Osteoblast (primary cell): ENCODE results near the gene ABLIM1. TPM values are rescaled to one million over a fixed set of nuclear protein-coding genes. Genes with fewer than 3 reads are reported as not detected.

Experiments used
- DNase-seq: peaks from one replicate; pipeline ENCODE4 v3.0.0; 2011; ENCODE audit warnings: low spot score, mixed read lengths; ENCODE audit not compliant: insufficient read length; ENCODE audit errors: missing footprints
- H2AFZ ChIP-seq: 2 replicates; pipeline ENCODE4 v1.6.0; 2011; ENCODE audit warnings: mild to moderate bottlenecking, low read length
- H3K27ac ChIP-seq: 2 replicates; pipeline ENCODE4 v1.5.1; 2011; ENCODE audit warnings: mild to moderate bottlenecking, low read depth, low read length, moderate library complexity
- H3K27me3 ChIP-seq: 2 replicates; pipeline ENCODE4 v1.6.0; 2012; ENCODE audit warnings: mild to moderate bottlenecking, control low read depth, inconsistent platforms, low read length, moderate library complexity; ENCODE audit not compliant: insufficient read depth
- H3K36me3 ChIP-seq: 2 replicates; pipeline ENCODE4 v1.5.1; 2011; ENCODE audit warnings: mild to moderate bottlenecking, low read length, control low read depth, moderate library complexity; ENCODE audit not compliant: insufficient read depth
- H3K4me1 ChIP-seq: 2 replicates; pipeline ENCODE4 v1.5.1; 2011; ENCODE audit warnings: mild to moderate bottlenecking, low read length, control low read depth, moderate library complexity; ENCODE audit not compliant: insufficient read depth
- H3K4me2 ChIP-seq: 2 replicates; pipeline ENCODE4 v1.6.0; 2011; ENCODE audit warnings: mild to moderate bottlenecking, low read length; ENCODE audit not compliant: insufficient read depth
- H3K4me3 ChIP-seq: fragments of 200-600 bp; sonication (generic); 3 replicates; pipeline ENCODE4 v1.5.1; 2012; ENCODE audit warnings: mild to moderate bottlenecking, low read length, inconsistent platforms; ENCODE audit not compliant: insufficient read depth
- H3K79me2 ChIP-seq: 2 replicates; pipeline ENCODE4 v1.6.0; 2012; ENCODE audit warnings: mild to moderate bottlenecking, low read length, control low read depth, inconsistent platforms; ENCODE audit not compliant: insufficient read depth
- H3K9me3 ChIP-seq: 2 replicates; pipeline ENCODE4 v1.5.1; 2011; ENCODE audit warnings: low read depth, low read length, control low read depth
- H4K20me1 ChIP-seq: 2 replicates; pipeline ENCODE4 v1.6.0; 2012; ENCODE audit warnings: mild to moderate bottlenecking, low read length, control low read depth; ENCODE audit not compliant: insufficient read depth
- total RNA-seq: library from RNA; depleted of rRNA; stranded (reverse); fragments of >200 nt; gene quantifications from 2 replicates; pipeline ENCODE4 v1.2.3, GENCODE V29; 2012
- TF ChIP-seq, protein P1 (sequence below): IDR thresholded peaks from 2 replicates; pipeline ENCODE4 v1.5.1; 2011; ENCODE audit warnings: mild to moderate bottlenecking, low read depth, low read length, moderate library complexity; ENCODE audit errors: extremely low read depth

ABLIM1 gene
- total RNA-seq, 1 donor: 11.2 TPM

DNA sequence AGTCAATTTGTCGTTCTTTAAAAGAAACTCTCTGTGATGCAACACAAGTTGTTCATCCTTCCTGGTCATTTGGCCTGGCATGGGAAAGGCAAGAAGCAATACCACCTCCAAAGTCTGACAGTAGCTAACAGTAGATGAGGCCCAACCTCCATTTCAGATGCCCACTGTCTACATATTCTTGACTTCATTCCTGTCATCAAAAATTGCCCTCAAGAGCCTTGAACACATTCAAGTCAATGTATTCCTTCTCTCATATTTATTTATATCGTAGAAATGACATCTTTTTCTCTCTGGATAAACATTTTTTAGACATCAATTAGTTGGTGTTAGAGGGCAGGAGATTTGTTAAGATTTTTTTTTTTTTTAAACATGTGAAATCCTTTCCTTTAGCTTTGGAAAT lies 33.7 kb downstream of the ABLIM1 start:
- peaks cover 22% of the 10 kb centered on the region for H3K4me1 ChIP-seq
- H3K27ac ChIP-seq: no peak overlapping the region
- no peak overlapping the region for H3K4me3 ChIP-seq
- H3K27me3 ChIP-seq: peaks cover 16% of the 10 kb centered on the region
- H4K20me1 ChIP-seq: peaks cover 4% of the 10 kb centered on the region
- H3K9me3 ChIP-seq: no peaks in the 10 kb centered on the region
- TF ChIP-seq, protein P1, sequence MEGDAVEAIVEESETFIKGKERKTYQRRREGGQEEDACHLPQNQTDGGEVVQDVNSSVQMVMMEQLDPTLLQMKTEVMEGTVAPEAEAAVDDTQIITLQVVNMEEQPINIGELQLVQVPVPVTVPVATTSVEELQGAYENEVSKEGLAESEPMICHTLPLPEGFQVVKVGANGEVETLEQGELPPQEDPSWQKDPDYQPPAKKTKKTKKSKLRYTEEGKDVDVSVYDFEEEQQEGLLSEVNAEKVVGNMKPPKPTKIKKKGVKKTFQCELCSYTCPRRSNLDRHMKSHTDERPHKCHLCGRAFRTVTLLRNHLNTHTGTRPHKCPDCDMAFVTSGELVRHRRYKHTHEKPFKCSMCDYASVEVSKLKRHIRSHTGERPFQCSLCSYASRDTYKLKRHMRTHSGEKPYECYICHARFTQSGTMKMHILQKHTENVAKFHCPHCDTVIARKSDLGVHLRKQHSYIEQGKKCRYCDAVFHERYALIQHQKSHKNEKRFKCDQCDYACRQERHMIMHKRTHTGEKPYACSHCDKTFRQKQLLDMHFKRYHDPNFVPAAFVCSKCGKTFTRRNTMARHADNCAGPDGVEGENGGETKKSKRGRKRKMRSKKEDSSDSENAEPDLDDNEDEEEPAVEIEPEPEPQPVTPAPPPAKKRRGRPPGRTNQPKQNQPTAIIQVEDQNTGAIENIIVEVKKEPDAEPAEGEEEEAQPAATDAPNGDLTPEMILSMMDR: no peak
- H3K36me3 ChIP-seq: no peaks in the 10 kb centered on the region
- no peak for DNase-seq
- H3K4me2 ChIP-seq: peak overlapping the region; percentile 15
- H2AFZ ChIP-seq: no peak overlapping the region
- H3K79me2 ChIP-seq: no peaks in the 10 kb centered on the region

DNA sequence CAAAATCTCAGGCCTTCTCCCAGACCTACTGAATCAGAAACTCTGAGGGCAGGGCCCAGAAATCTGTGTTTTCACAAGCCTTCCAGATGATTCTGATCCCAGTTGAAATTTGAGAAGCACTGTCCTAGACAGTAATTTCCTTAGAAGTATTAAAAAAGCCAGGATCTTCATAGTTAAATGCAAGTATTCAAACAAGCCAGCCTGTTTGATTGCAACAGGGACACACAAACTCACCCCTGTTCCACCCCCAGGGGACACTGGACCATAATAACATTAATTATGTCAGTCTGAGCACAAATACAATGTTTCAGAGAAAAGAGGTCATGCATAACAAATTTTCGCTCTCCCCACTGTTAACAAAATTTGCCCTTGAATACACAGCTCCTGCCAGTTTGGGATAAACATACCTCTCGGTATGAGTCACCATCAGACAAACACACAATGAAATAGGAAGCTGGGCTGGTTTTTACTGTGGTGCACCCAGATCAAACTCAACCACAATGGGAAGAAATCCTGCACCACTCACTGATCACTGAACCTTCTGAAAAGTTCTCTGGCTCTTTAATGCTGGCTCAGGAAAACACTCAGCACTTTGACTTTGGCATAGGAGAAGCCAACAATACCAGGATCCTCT lies 34.3 kb downstream of the ABLIM1 start:
- Histone ChIP-seq H3K27ac (peak overlapping the region; percentile 2), H3K4me3 (no peak overlapping the region), H3K4me1 (peaks cover 23% of the 10 kb centered on the region), H4K20me1 (peaks cover 4% of the 10 kb centered on the region), H3K36me3 (no peaks in the 10 kb centered on the region), H3K9me3 (no peaks in the 10 kb centered on the region), H3K27me3 (peaks cover 10% of the 10 kb centered on the region), H3K79me2 (no peaks in the 10 kb centered on the region), H2AFZ (no peak overlapping the region), H3K4me2 (peak overlapping the region; percentile 15)
- TF ChIP-seq, protein P1: no peak
- DNase-seq: peak; percentile 82

DNA sequence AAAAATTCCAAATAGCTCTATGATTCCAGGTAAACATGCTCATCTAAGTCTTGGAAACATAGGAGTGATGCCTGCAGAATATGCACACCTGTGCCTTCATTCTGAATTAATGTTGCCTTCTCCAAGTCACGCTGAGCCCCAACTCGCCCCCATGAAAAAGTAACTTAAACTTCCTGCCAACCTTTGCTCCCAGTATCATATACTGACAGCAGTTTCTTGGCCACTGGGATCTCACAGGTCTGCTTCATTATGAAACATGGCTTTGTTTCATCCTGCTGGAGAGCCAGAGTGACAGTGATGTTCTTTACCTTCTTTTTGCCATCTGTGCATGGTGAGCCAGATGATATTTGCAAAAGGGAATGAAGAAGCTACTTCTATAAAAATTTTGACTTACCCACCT lies 34.9 kb downstream of the ABLIM1 start:
- DNase-seq: no peak
- H3K79me2 ChIP-seq: no peaks in the 10 kb centered on the region
- H3K27me3 ChIP-seq: peaks cover 9% of the 10 kb centered on the region
- no peaks in the 10 kb centered on the region for H3K9me3 ChIP-seq
- H4K20me1 ChIP-seq: peaks cover 4% of the 10 kb centered on the region
- no peak overlapping the region for H3K4me3 ChIP-seq
- no peak overlapping the region for H2AFZ ChIP-seq
- peaks cover 23% of the 10 kb centered on the region for H3K4me1 ChIP-seq
- TF ChIP-seq, protein P1: no peak
- no peaks in the 10 kb centered on the region for H3K36me3 ChIP-seq
- H3K4me2 ChIP-seq: no peak overlapping the region
- H3K27ac ChIP-seq: peak overlapping the region; percentile 2

DNA sequence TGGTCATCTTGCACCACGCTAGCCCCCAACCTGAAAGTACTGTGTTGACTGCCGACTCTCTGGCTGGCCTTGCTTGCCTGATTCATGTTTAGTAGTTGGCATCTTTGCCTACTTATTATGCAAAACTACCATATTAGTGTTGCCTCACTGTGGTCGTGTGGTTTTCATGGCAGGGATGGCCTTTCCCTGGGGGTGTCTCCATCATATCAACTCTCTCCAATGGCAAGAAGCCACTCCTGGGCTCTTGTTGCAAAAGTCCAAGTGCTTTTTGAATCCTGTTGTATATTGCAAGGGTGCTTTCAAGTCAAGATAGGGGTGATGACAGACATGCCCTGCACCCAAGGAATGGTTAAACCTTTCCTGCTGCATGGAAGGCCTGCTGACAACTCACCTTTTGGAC lies 39.4 kb downstream of the ABLIM1 start:
- H2AFZ ChIP-seq: no peak overlapping the region
- no peak for DNase-seq
- H3K9me3 ChIP-seq: no peaks in the 10 kb centered on the region
- peaks cover 9% of the 10 kb centered on the region for H3K27me3 ChIP-seq
- H3K4me3 ChIP-seq: no peak overlapping the region
- TF ChIP-seq, protein P1: no peak
- no peak overlapping the region for H3K27ac ChIP-seq
- no peaks in the 10 kb centered on the region for H3K36me3 ChIP-seq
- no peak overlapping the region for H3K4me2 ChIP-seq
- H3K4me1 ChIP-seq: peaks cover 12% of the 10 kb centered on the region
- H3K79me2 ChIP-seq: no peaks in the 10 kb centered on the region
- H4K20me1 ChIP-seq: peaks cover 3% of the 10 kb centered on the region
